Epithelial cell of proximal tubule (primary cell): ENCODE data around the gene GPX6. TPM values are rescaled to one million over a fixed set of nuclear protein-coding genes. Genes with fewer than 3 reads are reported as not detected.
"Not testable (repeated sequence)": the region's sequence is repeated elsewhere in the genome, so short reads cannot be mapped to it uniquely, and the experiment has no call there.

Experiments used
- DNase-seq: peaks from one replicate; pipeline ENCODE4 v3.0.0-alpha.2; 2011; ENCODE audit warnings: low read depth
- H3K4me3 ChIP-seq: 2 replicates; pipeline ENCODE4 v1.5.1; 2011; ENCODE audit warnings: low read depth, mild to moderate bottlenecking, low read length
- total RNA-seq: library from RNA; depleted of rRNA; stranded (reverse); fragments of >200 nt; gene quantifications from 2 replicates; pipeline ENCODE4 v1.2.3, GENCODE V29; 2015
- TF ChIP-seq, protein P1 (sequence below): conservative IDR thresholded peaks from 2 replicates; pipeline ENCODE4 v1.5.1; 2012; ENCODE audit warnings: low read depth, mild to moderate bottlenecking, low read length

Gene GPX6
- total RNA-seq, 1 donor from 2014 or later: not detected

DNA sequence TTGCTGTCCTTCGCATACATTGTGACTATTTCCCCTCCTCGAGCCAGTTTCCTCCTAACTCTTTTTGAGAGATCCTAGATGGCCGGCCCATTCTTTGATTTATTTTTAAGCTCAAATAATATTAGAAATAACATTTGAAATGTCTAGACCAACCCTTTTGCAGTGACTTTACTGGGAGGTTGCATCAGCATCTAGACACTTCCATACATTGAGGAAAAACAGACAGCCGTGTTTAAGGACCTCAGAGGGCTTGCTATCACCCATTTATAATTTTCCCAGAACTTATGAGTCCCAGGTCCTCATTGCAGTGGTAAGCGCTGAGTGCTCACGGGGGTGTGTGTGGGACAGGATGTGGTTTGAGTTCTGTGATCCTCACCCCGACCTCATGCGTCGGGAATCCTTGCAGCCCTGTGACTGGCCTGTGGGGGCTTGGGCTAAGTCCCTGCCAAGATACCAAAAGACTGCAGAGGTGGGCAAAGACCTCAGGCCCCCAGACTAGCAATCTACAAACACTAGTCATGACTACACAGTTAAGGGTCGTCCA is 10.0 kb upstream of the GPX6 start, which contains the start of gene GPX5:
GPX5 (plus strand) TSS at position 386 of the 544 bp plus-strand sequence; CDS start at position 519, 133 bp downstream.
- no peak for DNase-seq
- TF ChIP-seq, protein P1, sequence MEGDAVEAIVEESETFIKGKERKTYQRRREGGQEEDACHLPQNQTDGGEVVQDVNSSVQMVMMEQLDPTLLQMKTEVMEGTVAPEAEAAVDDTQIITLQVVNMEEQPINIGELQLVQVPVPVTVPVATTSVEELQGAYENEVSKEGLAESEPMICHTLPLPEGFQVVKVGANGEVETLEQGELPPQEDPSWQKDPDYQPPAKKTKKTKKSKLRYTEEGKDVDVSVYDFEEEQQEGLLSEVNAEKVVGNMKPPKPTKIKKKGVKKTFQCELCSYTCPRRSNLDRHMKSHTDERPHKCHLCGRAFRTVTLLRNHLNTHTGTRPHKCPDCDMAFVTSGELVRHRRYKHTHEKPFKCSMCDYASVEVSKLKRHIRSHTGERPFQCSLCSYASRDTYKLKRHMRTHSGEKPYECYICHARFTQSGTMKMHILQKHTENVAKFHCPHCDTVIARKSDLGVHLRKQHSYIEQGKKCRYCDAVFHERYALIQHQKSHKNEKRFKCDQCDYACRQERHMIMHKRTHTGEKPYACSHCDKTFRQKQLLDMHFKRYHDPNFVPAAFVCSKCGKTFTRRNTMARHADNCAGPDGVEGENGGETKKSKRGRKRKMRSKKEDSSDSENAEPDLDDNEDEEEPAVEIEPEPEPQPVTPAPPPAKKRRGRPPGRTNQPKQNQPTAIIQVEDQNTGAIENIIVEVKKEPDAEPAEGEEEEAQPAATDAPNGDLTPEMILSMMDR: no peak
- H3K4me3 ChIP-seq: no peak within 1 kb of the TSS

DNA sequence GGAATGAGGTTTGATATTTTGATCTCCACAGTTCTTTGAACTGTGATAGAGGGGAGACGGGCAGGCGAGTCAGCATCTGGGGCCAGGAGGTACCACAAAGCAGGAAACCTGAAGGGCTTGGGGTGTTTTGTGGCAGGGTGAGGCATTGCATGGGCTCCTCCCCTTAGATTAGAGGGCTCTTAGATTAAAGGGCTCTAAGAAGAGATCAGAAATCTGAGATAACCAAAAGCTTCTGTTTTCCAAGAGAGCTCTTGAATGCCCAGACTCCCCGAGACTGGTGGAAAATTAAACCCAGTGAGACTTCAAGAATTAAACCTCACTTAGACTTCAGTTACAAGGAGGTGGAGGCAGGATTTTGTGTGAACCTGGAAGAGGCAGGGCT is 7.6 kb upstream of the GPX6 start:
- TF ChIP-seq, protein P1: no peak
- no peak overlapping the region for H3K4me3 ChIP-seq
- no peak for DNase-seq

DNA sequence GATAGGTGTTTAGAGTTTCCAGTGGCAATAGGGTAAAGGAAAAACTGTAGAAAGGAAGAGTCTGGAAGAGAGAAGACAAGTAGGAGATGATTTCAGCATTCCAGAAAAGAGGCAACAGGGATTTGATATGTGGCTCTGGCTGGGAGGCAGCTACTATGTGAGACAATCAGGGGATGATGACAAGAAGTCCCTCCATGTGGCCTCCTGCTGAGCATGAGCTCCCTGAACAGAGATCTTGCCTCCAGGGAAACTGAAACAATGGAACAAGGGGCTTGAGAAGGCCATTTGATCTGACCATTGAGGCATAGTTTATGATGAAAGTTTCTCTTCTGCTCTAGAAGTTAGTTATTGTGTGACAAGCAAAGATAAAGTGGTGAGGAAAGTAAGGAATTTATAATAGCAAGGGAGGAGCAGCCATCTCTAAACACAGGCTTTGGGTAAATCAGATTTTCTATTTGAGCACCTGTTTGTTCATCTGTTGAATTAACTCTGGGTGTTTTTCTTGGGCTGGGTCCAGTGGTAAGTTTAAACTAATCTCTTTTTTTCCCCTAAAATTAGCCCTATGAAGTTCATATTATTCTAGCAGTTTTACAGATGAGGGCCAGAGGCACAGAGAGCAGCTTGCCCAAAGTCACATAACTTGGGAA is 7.1 kb upstream of the GPX6 start:
- no peak for DNase-seq
- no peak overlapping the region for H3K4me3 ChIP-seq
- TF ChIP-seq, protein P1: no peak

DNA sequence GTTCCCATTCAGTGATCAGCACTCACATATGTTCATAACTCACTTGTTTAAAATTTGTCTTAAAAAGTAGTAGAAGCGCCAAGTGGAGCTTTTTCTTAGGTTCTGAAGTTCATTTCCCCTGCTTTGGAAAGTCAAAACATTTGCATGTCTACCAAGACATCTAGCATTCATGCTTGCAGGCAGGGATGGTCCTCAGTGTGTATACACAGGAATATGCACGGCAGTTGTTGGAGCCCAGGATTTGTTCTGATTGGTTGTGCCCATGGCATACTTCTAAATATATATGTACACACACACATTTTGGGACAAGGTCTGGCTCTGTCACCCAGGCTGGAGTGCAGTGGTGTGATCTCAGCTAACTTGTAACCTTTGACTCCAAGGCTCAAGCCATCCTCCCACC is 2.4 kb upstream of the GPX6 start:
- no peak for DNase-seq
- H3K4me3 ChIP-seq: no peak overlapping the region
- TF ChIP-seq, protein P1: no peak

DNA sequence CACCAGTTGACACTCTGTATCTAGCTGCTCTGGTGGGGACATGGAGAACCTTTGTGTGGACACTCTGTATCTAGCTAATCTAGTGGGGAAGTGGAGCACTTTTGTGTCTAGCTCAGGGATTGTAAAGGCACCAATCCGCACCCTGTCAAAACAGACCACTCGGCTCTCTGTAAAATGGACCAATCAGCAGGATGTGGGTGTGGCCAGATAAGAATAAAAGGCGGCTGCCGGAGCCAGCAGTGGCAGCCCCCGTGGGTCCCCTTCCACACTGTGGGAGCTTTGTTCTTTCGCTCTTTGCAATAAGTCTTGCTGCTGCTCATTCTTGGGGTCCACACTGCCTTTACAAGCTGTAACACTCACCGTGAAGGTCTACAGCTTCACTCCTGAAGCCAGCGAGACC is 3.2 kb downstream of the GPX6 start:
- not testable (repeated sequence) for H3K4me3 ChIP-seq, DNase-seq

DNA sequence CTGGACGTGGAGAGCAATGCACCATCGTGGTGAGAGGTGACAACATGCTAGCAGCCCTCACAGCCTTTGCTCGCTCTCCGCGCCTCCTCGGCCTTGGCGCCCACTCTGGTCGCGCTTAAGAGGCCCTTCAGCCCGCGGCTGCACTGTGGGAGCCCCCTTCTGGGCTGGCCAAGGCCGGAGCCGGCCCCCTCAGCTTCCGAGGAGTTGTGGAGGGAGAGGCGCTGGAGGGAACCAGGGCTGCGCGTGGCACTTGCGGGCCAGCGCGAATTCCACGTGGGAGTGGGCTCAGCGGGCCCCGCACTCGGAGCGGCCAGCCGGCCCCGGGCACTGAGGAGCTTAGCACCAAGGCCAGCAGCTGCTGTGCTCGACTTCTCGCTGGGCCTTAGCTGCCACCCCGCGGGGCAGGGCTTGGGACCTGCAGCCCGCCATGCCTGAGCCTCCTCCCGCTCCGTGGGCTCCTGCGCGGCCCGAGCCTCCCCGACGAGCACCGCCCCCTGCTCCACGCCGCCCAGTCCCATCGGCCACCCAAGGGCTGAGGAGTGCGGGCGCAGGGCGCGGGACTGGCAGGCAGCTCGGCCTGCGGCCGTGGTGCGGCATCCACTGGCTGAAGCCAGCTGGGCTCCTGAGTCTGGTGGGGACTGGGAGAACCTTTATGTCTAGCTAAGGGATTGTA is 3.8 kb downstream of the GPX6 start:
- no peak overlapping the region for H3K4me3 ChIP-seq
- no peak for DNase-seq
- TF ChIP-seq, protein P1: no peak

DNA sequence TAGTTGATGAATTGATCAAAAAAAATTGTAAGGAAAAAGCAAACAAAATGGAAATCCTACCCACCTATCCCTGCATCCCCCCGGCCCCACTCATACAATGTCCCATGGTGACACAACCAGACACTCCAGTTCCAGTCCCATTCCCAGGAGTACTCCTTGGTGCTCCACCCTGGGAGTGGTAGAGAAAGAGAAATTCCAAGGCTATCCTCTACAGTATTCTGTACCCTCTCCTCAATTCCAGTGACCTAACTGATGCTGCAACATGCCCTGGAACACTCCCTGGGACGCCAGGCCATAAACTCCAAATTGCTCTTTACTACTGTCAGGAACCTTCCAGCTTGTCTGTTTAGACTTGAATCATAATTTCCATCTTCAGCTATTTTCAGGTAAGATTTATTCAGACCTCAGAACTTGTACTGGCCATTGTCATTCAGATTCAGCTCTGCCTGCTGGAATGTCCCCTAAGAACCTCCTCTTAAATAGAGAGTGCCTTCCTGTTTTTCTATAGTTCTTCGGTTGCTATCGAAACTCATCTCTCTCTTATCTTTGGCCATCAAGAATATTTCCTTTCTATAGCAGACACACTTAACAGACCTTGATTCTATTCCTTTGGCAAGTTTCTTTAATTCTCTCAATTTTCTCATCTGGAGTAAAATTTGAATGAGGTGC is 8.7 kb downstream of the GPX6 start:
- no peak overlapping the region for H3K4me3 ChIP-seq
- TF ChIP-seq, protein P1: no peak
- DNase-seq: no peak
